GM21529 (cell line): ENCODE results near the gene TEAD1.

Source experiments
- ATAC-seq: cut with Tn5 transposase; IDR thresholded peaks from one replicate; pipeline ENCODE4 v1.9.1; 2021; ENCODE audit not compliant: unreplicated experiment

TEAD1 gene

DNA sequence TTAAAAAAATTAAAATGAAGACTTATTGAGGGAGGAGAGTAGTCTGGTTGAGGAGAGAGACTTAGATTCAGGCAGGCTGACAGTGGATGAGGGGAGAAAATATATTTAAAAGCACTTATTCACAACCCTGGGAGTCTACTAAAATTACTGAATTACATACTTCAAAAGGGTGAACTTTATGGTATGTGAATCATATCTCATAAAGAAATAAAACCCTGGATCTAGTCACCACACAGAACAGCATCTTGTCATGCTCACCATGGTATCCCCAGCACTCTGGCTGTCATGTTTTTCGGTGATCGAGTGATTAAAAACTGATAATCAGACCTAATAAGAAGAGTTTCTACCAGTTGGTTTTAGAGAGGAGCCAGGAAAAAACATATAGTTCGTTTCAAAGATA lies 11.0 kb downstream of the TEAD1 start:
- no peak for ATAC-seq

GRCh38 chr11:12686246-12687060 lies 12.2 kb downstream of the TEAD1 start:
- no peak for ATAC-seq

DNA sequence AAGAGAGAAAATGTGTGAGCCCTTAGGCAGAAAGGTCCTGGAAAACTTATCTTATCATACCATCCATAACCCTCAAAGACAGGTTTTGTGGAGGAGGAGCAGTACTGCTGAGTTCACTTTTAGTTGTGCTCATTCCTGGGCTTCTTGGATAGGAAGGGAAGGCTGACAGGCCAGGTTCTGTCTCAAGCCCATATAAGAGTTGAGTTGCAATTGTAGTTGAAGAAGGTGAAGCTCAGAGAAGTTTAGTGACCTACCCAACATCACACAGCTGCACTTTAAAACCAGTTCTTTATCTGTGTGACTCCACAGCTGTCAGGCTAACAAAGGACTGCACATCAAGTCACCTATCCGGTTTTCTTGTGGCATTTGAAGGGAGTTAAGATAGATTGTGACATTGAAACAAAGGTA lies 13.0 kb downstream of the TEAD1 start:
- no peak for ATAC-seq

- no peak for ATAC-seq
Measured at GRCh38 chr11:12687740-12688139, 13.5 kb downstream of the TEAD1 start.

- no peak for ATAC-seq
Measured at GRCh38 chr11:12689029-12689755, 15.0 kb downstream of the TEAD1 start.

GRCh38 chr11:12690663-12691062 lies 16.4 kb downstream of the TEAD1 start:
- ATAC-seq, result no peak

GRCh38 chr11:12691473-12691872 lies 17.3 kb downstream of the TEAD1 start:
- ATAC-seq, result no peak

DNA sequence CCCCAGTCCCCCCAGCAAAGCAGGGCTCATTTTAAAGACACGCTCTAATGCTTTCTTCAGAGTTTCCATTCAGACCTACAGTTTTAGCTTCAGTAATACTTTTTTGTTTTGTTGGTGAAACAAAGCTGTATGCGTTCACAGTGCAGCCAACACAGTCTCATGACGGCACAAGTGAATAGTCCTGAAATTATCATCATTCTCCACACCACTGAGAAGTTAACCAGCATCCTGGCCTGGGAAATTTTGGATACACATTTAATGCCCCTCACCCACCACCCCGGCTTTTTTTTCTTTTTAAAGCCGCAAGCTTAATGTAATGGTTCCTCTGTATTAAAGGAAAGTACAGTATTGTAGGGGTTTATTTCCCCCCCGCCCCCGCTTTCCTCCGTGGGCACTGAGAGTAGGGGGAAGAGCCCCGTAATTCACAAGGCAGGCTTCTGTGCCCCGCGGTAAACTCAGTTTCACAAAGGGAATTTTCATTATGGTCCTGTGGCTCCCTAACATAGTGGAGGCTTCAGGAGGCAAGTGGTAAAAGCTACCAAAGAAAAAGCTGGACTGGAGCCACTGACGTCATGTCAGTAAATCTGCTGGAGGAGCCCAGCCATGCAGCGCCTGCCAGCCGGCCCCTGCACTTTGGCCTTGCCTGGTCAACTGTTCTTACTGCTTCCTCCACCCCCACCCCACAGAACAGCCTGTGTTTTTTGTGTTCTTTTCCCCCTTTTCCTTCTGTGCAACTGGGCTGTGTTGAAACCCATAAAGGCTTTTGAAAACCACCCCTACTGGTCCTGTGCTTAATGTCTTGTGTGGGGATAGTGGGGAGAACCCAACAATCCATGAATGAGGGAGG lies 18.2 kb downstream of the TEAD1 start:
- ATAC-seq, result no peak

DNA sequence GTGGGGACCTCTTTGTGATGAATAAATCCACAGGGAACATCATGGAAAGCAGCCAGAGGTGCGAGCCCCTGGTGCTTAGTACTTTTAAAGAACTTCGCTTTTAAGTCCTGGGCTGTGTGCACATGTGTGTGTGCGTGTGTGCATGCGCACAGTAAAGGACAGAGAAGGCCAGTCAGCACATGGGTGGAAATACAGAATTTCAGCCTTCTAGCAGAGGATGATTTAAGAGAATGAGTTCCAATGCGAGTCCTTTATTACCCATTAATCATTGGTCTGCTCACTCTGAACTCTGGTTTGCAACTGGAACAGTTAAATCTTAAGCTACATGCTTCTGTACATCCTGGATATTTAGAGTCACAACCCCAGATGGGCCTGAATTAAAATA lies 18.9 kb downstream of the TEAD1 start:
- ATAC-seq, result no peak

DNA sequence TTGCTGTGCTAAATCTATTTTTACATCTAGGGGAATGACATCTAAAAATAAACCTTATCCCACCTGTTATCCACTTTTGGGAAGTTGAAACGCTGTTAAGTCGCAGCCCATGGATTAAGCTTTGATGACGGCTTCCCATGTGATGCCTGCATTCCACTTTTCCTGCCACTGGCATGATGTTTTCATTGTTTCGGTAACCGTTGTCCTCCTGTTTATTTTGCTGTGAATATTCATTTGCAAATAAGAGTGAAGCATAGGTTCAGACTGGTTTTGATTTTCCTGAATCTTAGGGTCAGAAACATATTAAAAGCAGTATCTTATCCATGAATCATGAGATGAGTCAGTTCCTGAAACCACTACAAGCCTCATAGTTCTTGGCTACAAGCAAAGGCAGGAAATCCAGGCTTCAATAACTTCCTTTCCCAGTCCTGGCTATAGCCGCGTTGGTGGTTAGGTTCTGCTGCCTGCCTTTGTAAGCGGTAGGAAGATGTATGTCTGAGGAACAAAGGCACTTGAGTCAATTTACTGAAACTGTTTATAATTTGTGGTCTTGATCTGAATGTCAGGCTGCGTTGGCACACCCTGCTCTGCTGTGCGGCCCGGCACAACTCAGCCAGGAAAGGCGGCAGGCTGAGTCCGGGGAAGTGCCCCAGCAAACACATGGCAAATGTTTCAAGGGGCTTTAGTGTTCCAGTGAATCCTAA lies 19.4 kb downstream of the TEAD1 start:
- no peak for ATAC-seq

GRCh38 chr11:12694183-12694531 lies 19.9 kb downstream of the TEAD1 start:
- ATAC-seq, result no peak

DNA sequence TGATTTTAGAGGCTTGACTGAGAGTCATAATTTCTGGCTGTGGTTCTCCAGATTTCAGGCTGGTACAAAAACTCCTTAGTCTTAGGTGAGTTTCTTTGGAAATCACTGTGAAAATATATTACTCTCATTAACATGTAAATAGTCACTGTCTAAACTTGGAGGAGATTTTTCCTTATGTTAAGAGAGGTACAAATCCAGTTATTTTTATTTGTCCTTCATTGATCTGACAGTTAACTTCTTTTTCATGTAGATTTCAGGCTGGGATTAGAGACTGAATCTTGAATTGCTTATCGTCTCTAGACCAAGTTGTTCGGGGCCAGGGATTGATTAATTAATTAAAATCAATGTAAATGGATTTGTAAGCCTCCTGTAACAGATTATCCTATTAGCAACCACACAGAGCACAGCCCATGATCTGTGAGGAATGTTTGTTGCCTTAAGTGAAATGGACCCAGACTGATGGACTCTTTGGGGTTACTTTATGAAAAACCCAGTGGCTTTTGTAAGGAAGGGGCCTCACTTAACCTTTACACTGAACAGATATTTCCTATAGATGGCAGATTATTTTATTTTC lies 21.1 kb downstream of the TEAD1 start:
- ATAC-seq, result no peak

GRCh38 chr11:12695873-12696272 lies 21.7 kb downstream of the TEAD1 start:
- ATAC-seq, result no peak

- no peak for ATAC-seq
Measured at GRCh38 chr11:12696911-12697581, 22.8 kb downstream of the TEAD1 start.

GRCh38 chr11:12698048-12698447 lies 23.8 kb downstream of the TEAD1 start:
- no peak for ATAC-seq

DNA sequence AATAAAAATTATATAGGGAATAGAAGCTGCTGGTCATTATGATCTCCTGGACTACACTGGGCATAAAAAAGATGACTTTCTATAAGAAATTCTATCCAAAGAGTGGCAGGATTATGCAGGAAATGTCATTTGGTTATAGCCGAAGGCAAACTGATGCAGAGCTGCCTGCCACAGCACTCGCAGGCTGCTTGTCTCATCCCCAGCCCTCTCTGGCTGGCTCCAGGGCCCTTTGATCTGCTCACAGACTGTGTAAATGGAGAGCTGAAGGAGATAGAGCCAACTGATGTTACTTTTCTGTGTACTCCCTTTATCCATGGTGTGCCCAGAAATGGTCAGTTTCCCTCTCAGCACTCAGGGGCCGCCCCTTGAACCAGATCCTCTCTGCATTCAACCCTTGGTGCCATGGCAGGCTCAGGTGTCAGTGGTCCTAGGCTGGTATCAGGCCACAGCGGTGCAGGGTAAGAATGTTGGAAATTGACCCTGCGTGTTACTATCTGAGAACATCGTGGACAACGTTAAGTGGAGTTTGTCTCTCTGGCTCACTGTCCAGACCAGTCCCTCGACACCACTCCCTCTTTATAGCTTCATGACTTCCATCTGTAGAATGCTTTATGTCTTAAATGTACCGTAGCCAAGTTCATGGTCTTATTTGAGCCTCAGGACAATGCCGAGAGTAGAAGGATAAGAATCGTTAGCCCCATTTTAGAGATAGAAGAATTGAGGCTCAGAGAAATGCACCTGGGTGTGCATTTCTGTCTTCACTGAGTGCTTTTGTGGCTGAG lies 27.8 kb downstream of the TEAD1 start:
- ATAC-seq, result no peak

GRCh38 chr11:12702999-12703453 lies 28.8 kb downstream of the TEAD1 start:
- no peak for ATAC-seq

GRCh38 chr11:12704049-12704448 lies 29.8 kb downstream of the TEAD1 start:
- no peak for ATAC-seq

GRCh38 chr11:12705874-12706273 lies 31.7 kb downstream of the TEAD1 start:
- no peak for ATAC-seq
